GM19324 (cell line): ENCODE results near the gene NPEPL1.
"Not testable (repeated sequence)": the region's sequence is repeated elsewhere in the genome, so short reads cannot be mapped to it uniquely, and the experiment has no call there.

Experiments
- ATAC-seq: cut with Tn5 transposase; IDR thresholded peaks from one replicate; pipeline ENCODE4 v1.9.1; 2021; ENCODE audit warnings: mild to moderate bottlenecking, moderate library complexity; ENCODE audit not compliant: unreplicated experiment, low FRiP score

Gene NPEPL1

GRCh38 chr20:58754584-58754983 is 62.0 kb downstream of the NPEPL1 start:
- no peak for ATAC-seq

GRCh38 chr20:58755062-58755697 is 62.6 kb downstream of the NPEPL1 start:
- no peak for ATAC-seq

GRCh38 chr20:58755766-58756449 is 63.3 kb downstream of the NPEPL1 start:
- ATAC-seq = no peak

- no peak for ATAC-seq
Measured at GRCh38 chr20:58756450-58756775, 63.8 kb downstream of the NPEPL1 start.

GRCh38 chr20:58757647-58758046 is 65.0 kb downstream of the NPEPL1 start:
- not testable (repeated sequence) for ATAC-seq

- ATAC-seq = no peak
Measured at GRCh38 chr20:58759947-58760346, 67.3 kb downstream of the NPEPL1 start.

- ATAC-seq = no peak
Measured at GRCh38 chr20:58760856-58761255, 68.3 kb downstream of the NPEPL1 start.

- no peak for ATAC-seq
Measured at GRCh38 chr20:58762120-58762519, 69.5 kb downstream of the NPEPL1 start.

- ATAC-seq = no peak
Measured at GRCh38 chr20:58763076-58763475, 70.5 kb downstream of the NPEPL1 start.
